SK-N-SH (cell line): ENCODE data around the gene NTPCR. TPM values are rescaled to one million over a fixed set of nuclear protein-coding genes. Genes with fewer than 3 reads are reported as not detected.

Experiments
- CTCF ChIA-PET: fragments of 300-600, 350-600 bp; formaldehyde crosslinking; extraction: SDS; loops from one replicate; lab custom pipeline; 2021; lab: Yijun Ruan, JAX
- POLR2A ChIA-PET: fragments of 350-600 bp; sonication (Branson Sonifier 250); formaldehyde crosslinking; extraction: SDS; loops from one replicate; lab custom pipeline; 2020; ENCODE audit warnings: antibody characterized with exemption, inconsistent platforms; lab: Yijun Ruan, JAX
- DNase-seq: peaks from one replicate; pipeline ENCODE4 v3.0.0; 2012
- H2AFZ ChIP-seq: fragments of 200-600 bp; sonication (generic); 2 replicates; pipeline ENCODE4 v1.8.1; 2016; ENCODE audit warnings: antibody characterized with exemption, mild to moderate bottlenecking, low read depth
- H3F3A ChIP-seq: fragments of 200-600 bp; sonication (generic); replicated peaks from 2 replicates; pipeline ENCODE3; 2016; ENCODE audit warnings: antibody characterized with exemption, mild to moderate bottlenecking; ENCODE audit not compliant: insufficient read depth
- H3K27ac ChIP-seq, 2 experiments: fragments of 200-500 bp in 1 of 2; fragments of 200-600 bp in 1 of 2; sonication (Bioruptor generic) in 1 of 2; sonication (generic), shearing (Covaris generic) in 1 of 2; 2 replicates each; pipeline versions ENCODE4 v1.5.1 to v1.6.1; 2014 to 2016; ENCODE audit warnings: low read depth in 2 of 2, inconsistent platforms in 1 of 2, low read length in 1 of 2, mild to moderate bottlenecking in 1 of 2, mixed read lengths in 1 of 2
- H3K27me3 ChIP-seq: fragments of 200-600 bp; sonication (generic), shearing (Covaris generic); 2 replicates; pipeline ENCODE4 v1.6.1; 2016; ENCODE audit warnings: mixed run types; ENCODE audit not compliant: insufficient read depth
- H3K36me3 ChIP-seq, 2 experiments: fragments of 200-500 bp in 1 of 2; fragments of 200-600 bp in 1 of 2; sonication (Bioruptor generic) in 1 of 2; sonication (generic) in 1 of 2; replicated peaks in 1 of 2; 2 replicates each; pipeline versions ENCODE3 to v1.5.1; 2014 to 2016; ENCODE audit warnings: low read length in 1 of 2, mild to moderate bottlenecking in 1 of 2; ENCODE audit not compliant: insufficient read depth in 2 of 2, control insufficient read depth in 1 of 2
- H3K4me1 ChIP-seq, 2 experiments: fragments of 200-500 bp in 1 of 2; fragments of 200-600 bp in 1 of 2; sonication (Bioruptor generic) in 1 of 2; sonication (generic), shearing (Covaris generic) in 1 of 2; 2 replicates each; pipeline versions ENCODE4 v1.5.1 to v1.6.1; 2014 to 2016; ENCODE audit warnings: low read depth in 1 of 2, low read length in 1 of 2, mixed run types in 1 of 2; ENCODE audit not compliant: insufficient read depth in 2 of 2, control insufficient read depth in 1 of 2
- H3K4me2 ChIP-seq: fragments of 200-600 bp; sonication (generic), shearing (Covaris generic); 2 replicates; pipeline ENCODE4 v1.6.1; 2017; ENCODE audit warnings: mixed run types
- H3K4me3 ChIP-seq, 2 experiments: fragments of 200-500 bp in 1 of 2; fragments of 200-600 bp in 1 of 2; sonication (Bioruptor generic) in 1 of 2; sonication (generic), shearing (Covaris generic) in 1 of 2; 2 replicates each; pipeline versions ENCODE4 v1.5.1 to v1.8.1; 2014 to 2016; ENCODE audit warnings: low read depth in 2 of 2, inconsistent platforms in 1 of 2, low read length in 1 of 2, mild to moderate bottlenecking in 1 of 2, mixed read lengths in 1 of 2, moderate library complexity in 1 of 2
- H3K79me2 ChIP-seq: fragments of 200-600 bp; sonication (generic); 2 replicates; pipeline ENCODE4 v1.8.1; 2017; ENCODE audit warnings: mild to moderate bottlenecking; ENCODE audit not compliant: insufficient read depth
- H3K9ac ChIP-seq: fragments of 200-600 bp; sonication (generic); 2 replicates; pipeline ENCODE4 v1.6.1; 2017; ENCODE audit warnings: mixed run types
- H3K9me2 ChIP-seq: fragments of 200-600 bp; sonication (generic); 2 replicates; pipeline ENCODE4 v1.6.1; 2017; ENCODE audit warnings: mixed run types
- H3K9me3 ChIP-seq: fragments of 200-600 bp; sonication (generic); 2 replicates; pipeline ENCODE4 v1.6.1; 2017; ENCODE audit warnings: mixed run types, mild to moderate bottlenecking, moderate library complexity
- H4K20me1 ChIP-seq: fragments of 200-600 bp; sonication (generic); 2 replicates; pipeline ENCODE4 v1.6.1; 2017; ENCODE audit warnings: mild to moderate bottlenecking, mixed run types; ENCODE audit not compliant: insufficient read depth
- CHD2 ChIP-seq: fragments of 150-350 bp; IDR thresholded peaks from 2 replicates; pipeline ENCODE4 v1.6.1; 2018; ENCODE audit warnings: low read length; ENCODE audit not compliant: partially characterized antibody
- CTCF ChIP-seq: fragments of 200-600 bp; sonication (generic); IDR thresholded peaks from 2 replicates; pipeline ENCODE4 v1.6.1; 2017; ENCODE audit warnings: antibody characterized with exemption, mild to moderate bottlenecking, moderate library complexity
- EZH2phosphoT487 ChIP-seq: fragments of 200-600 bp; sonication (generic); IDR thresholded peaks from 2 replicates; pipeline ENCODE4 v1.6.1; 2017; ENCODE audit warnings: low read depth, mixed run types, mild to moderate bottlenecking, antibody characterized with exemption, moderate library complexity, borderline replicate concordance
- FOSL2 ChIP-seq: IDR thresholded peaks from 2 replicates; pipeline ENCODE4 v1.4.0; 2012; ENCODE audit warnings: low read depth, mild to moderate bottlenecking, moderate library complexity, borderline replicate concordance
- FOXM1 ChIP-seq: IDR thresholded peaks from 2 replicates; pipeline ENCODE4 v1.4.0; 2012; ENCODE audit warnings: low read depth, mild to moderate bottlenecking
- IRF3 ChIP-seq: fragments of 150-350 bp; IDR thresholded peaks from 2 replicates; pipeline ENCODE4 v1.6.1; 2016; ENCODE audit warnings: mild to moderate bottlenecking, low read depth, low read length
- JUND ChIP-seq: IDR thresholded peaks from 2 replicates; pipeline ENCODE4 v1.4.0; 2012
- MAX ChIP-seq: IDR thresholded peaks from 2 replicates; pipeline ENCODE4 v1.4.0; 2012; ENCODE audit warnings: low read depth
- NFIC ChIP-seq: IDR thresholded peaks from 2 replicates; pipeline ENCODE4 v1.4.0; 2012; ENCODE audit warnings: borderline replicate concordance
- NRF1 ChIP-seq: IDR thresholded peaks from 2 replicates; pipeline ENCODE4 v1.6.1; 2012; ENCODE audit warnings: low read depth, mild to moderate bottlenecking, low read length
- POLR2AphosphoS5 ChIP-seq: IDR thresholded peaks from 2 replicates; pipeline ENCODE4 v1.6.1; 2012; ENCODE audit warnings: low read depth, low read length
- RCOR1 ChIP-seq: fragments of 150-350 bp; IDR thresholded peaks from 2 replicates; pipeline ENCODE4 v1.6.1; 2017; ENCODE audit warnings: antibody characterized with exemption, low read length
- TAF1 ChIP-seq: IDR thresholded peaks from 2 replicates; pipeline ENCODE4 v1.6.1; 2012; ENCODE audit warnings: low read depth, mild to moderate bottlenecking, low read length, moderate library complexity, borderline replicate concordance
- TCF12 ChIP-seq: IDR thresholded peaks from 2 replicates; pipeline ENCODE4 v1.4.0; 2012
- USF1 ChIP-seq: IDR thresholded peaks from 2 replicates; pipeline ENCODE4 v1.4.0; 2012; ENCODE audit warnings: low read depth, borderline replicate concordance
- YY1 ChIP-seq: IDR thresholded peaks from 2 replicates; pipeline ENCODE4 v1.4.0; 2012; ENCODE audit warnings: low read depth, mild to moderate bottlenecking
- ZBTB33 ChIP-seq: IDR thresholded peaks from 2 replicates; pipeline ENCODE4 v1.4.0; 2012; ENCODE audit warnings: low read depth, borderline replicate concordance
- WGBS: methylation state at CpG from one replicate; pipeline ENCODE4 v1.1.6; 2017; ENCODE audit warnings: low lambda C conversion rate; 5-methylcytosine and 5-hydroxymethylcytosine counted together
- polyA plus RNA-seq, 3 experiments: library from polyadenylated mRNA; depleted of rRNA; stranded (reverse); fragments of >200 nt; gene quantifications; 2 replicates each; pipeline ENCODE4 v1.2.3, GENCODE V29; 2012

NTPCR gene
- polyA plus RNA-seq, 1 of the 3 experiments (the other 2 are of a cell fraction), result 20.8 TPM

GRCh38 chr1:233020426-233020825 lies 70.0 kb downstream of the NTPCR start:
- Histone ChIP-seq H3F3A (no peaks in the 10 kb centered on the region), H3K4me1 (peaks cover 0 to 3% of the 10 kb centered on the region in 2 experiments; a peak in 1 of 4 replicates), H2AFZ (no peak overlapping the region), H3K9me2 (no peaks in the 10 kb centered on the region), H3K9me3 (no peaks in the 10 kb centered on the region), H3K79me2 (no peaks in the 10 kb centered on the region), H3K27me3 (no peaks in the 10 kb centered on the region), H3K9ac (no peak overlapping the region), H3K4me2 (no peak overlapping the region), H3K36me3 (peaks cover 0 to 3% of the 10 kb centered on the region in 2 experiments), H3K4me3 (no peak overlapping the region), H4K20me1 (no peaks in the 10 kb centered on the region), H3K27ac (no peak overlapping the region)
- no peak for DNase-seq
- 96% methylated on average over 8 of the region's 8 CpGs for WGBS
- CTCF ChIA-PET, result no interaction called here
- POLR2A ChIA-PET, result no interaction called here
- TF ChIP-seq CTCF, result no peak
- TF ChIP-seq POLR2AphosphoS5, result no peak
- TF ChIP-seq CHD2, result no peak
- TF ChIP-seq YY1, result no peak
- TF ChIP-seq MAX, result no peak
- TF ChIP-seq ZBTB33, result no peak
- TF ChIP-seq FOSL2, result no peak
- no peak for TF ChIP-seq RCOR1
- TF ChIP-seq USF1, result no peak
- no peak for TF ChIP-seq TCF12
- no peak for TF ChIP-seq FOXM1
- no peak for TF ChIP-seq NRF1
- no peak for TF ChIP-seq EZH2phosphoT487
- TF ChIP-seq JUND, result no peak
- no peak for TF ChIP-seq TAF1
- TF ChIP-seq IRF3, result no peak
- TF ChIP-seq NFIC, result no peak
